IPS-18c (cell line): ENCODE results near the gene JARID2.

Source experiments
- H3K4me3 ChIP-seq: 2 replicates; pipeline ENCODE4 v1.7.0; 2013; ENCODE audit warnings: low read depth, mild to moderate bottlenecking, low read length, moderate library complexity; ENCODE audit not compliant: insufficient read depth
- H3K9me3 ChIP-seq: one replicate; pipeline ENCODE4 v1.6.1; 2013; ENCODE audit warnings: mild to moderate bottlenecking, low read length, moderate library complexity; ENCODE audit not compliant: control insufficient read depth, insufficient read depth

Gene JARID2

GRCh38 chr6:15480525-15480924 lies 234.7 kb downstream of the JARID2 start:
- Histone ChIP-seq H3K4me3 (no peak overlapping the region), H3K9me3 (no peaks in the 10 kb centered on the region)

GRCh38 chr6:15481390-15482291 lies 235.8 kb downstream of the JARID2 start:
- H3K9me3 ChIP-seq, result no peaks in the 10 kb centered on the region

GRCh38 chr6:15483060-15483459 lies 237.2 kb downstream of the JARID2 start:
- Histone ChIP-seq H3K9me3 (no peaks in the 10 kb centered on the region), H3K4me3 (no peak overlapping the region)

More at GRCh38 chr6:15481390-15482291, 235.8 kb downstream of the JARID2 start:
- no peak overlapping the region for H3K4me3 ChIP-seq

GRCh38 chr6:15484140-15484539 lies 238.3 kb downstream of the JARID2 start:
- H3K4me3 ChIP-seq, result no peak overlapping the region

GRCh38 chr6:15484821-15485220 lies 239.0 kb downstream of the JARID2 start:
- H3K4me3 ChIP-seq, result no peak overlapping the region
- no peaks in the 10 kb centered on the region for H3K9me3 ChIP-seq

More at GRCh38 chr6:15484140-15484539, 238.3 kb downstream of the JARID2 start:
- no peaks in the 10 kb centered on the region for H3K9me3 ChIP-seq

GRCh38 chr6:15485936-15486335 lies 240.1 kb downstream of the JARID2 start:
- Histone ChIP-seq H3K4me3 (no peak overlapping the region), H3K9me3 (no peaks in the 10 kb centered on the region)

GRCh38 chr6:15487262-15487661 lies 241.4 kb downstream of the JARID2 start:
- Histone ChIP-seq H3K4me3 (no peak overlapping the region), H3K9me3 (no peaks in the 10 kb centered on the region)

GRCh38 chr6:15489261-15489962 lies 243.5 kb downstream of the JARID2 start:
- Histone ChIP-seq H3K9me3 (no peaks in the 10 kb centered on the region), H3K4me3 (no peak overlapping the region)

- H3K4me3 ChIP-seq, result no peak overlapping the region
- no peaks in the 10 kb centered on the region for H3K9me3 ChIP-seq
These were observed 244.6 kb downstream of the JARID2 start for GRCh38 chr6:15490242-15491100.

- Histone ChIP-seq H3K4me3 (no peak overlapping the region; the same call in 1 of the 2 replicates), H3K9me3 (no peaks in the 10 kb centered on the region)
These were observed 245.6 kb downstream of the JARID2 start for GRCh38 chr6:15491255-15491985.

GRCh38 chr6:15491986-15492269 lies 246.1 kb downstream of the JARID2 start:
- Histone ChIP-seq H3K4me3 (no peak overlapping the region; the same call in 1 of the 2 replicates), H3K9me3 (no peaks in the 10 kb centered on the region)

- Histone ChIP-seq H3K9me3 (no peaks in the 10 kb centered on the region), H3K4me3 (peak overlapping the region; percentile 2; the same call in 1 of the 2 replicates)
These were observed 247.7 kb downstream of the JARID2 start for GRCh38 chr6:15493437-15494168.

- no peak overlapping the region for H3K4me3 ChIP-seq
- no peaks in the 10 kb centered on the region for H3K9me3 ChIP-seq
These were observed 249.6 kb downstream of the JARID2 start for GRCh38 chr6:15495375-15495901.

- Histone ChIP-seq H3K9me3 (no peaks in the 10 kb centered on the region), H3K4me3 (no peak overlapping the region)
These were observed 250.7 kb downstream of the JARID2 start for GRCh38 chr6:15496345-15497131.

- no peaks in the 10 kb centered on the region for H3K9me3 ChIP-seq
- H3K4me3 ChIP-seq, result no peak overlapping the region
These were observed 252.8 kb downstream of the JARID2 start for GRCh38 chr6:15498640-15499039.
